Trophoblast cell (in vitro differentiated cells and primary cell): Measurements from ENCODE around the gene MAP2K5.

Experiments used
- DNase-seq, 2 donors: peaks; one replicate each; pipeline ENCODE4 v3.0.0-alpha.2; 2016
- H2AFZ ChIP-seq: 2 replicates; pipeline ENCODE4 v1.6.1; 2013; ENCODE audit warnings: low read length, moderate library complexity, mild to moderate bottlenecking; ENCODE audit not compliant: insufficient read depth, poor library complexity
- H2AK5ac ChIP-seq: 2 replicates; pipeline ENCODE4 v1.6.1; 2013; ENCODE audit warnings: mild to moderate bottlenecking, low read length
- H2BK120ac ChIP-seq: 2 replicates; pipeline ENCODE4 v1.6.1; 2013; ENCODE audit warnings: low read length, mild to moderate bottlenecking, moderate library complexity; ENCODE audit not compliant: insufficient read depth, poor library complexity
- H2BK12ac ChIP-seq: 2 replicates; pipeline ENCODE4 v1.6.1; 2013; ENCODE audit warnings: mild to moderate bottlenecking, low read length, moderate library complexity
- H2BK5ac ChIP-seq: 2 replicates; pipeline ENCODE4 v1.6.1; 2013; ENCODE audit warnings: low read length, low read depth, moderate library complexity, mild to moderate bottlenecking; ENCODE audit not compliant: poor library complexity
- H3K14ac ChIP-seq: 2 replicates; pipeline ENCODE4 v1.6.1; 2013; ENCODE audit warnings: mild to moderate bottlenecking, low read length
- H3K18ac ChIP-seq: 2 replicates; pipeline ENCODE4 v1.6.1; 2013; ENCODE audit warnings: mild to moderate bottlenecking, low read length
- H3K23ac ChIP-seq: 2 replicates; pipeline ENCODE4 v1.6.1; 2013; ENCODE audit warnings: low read length
- H3K27ac ChIP-seq: 2 replicates; pipeline ENCODE4 v1.5.1; 2013; ENCODE audit warnings: low read depth, mild to moderate bottlenecking, inconsistent platforms, low read length, moderate library complexity
- H3K27me3 ChIP-seq: 2 replicates; pipeline ENCODE4 v1.6.1; 2013; ENCODE audit warnings: inconsistent platforms, mild to moderate bottlenecking, low read length, moderate library complexity; ENCODE audit not compliant: insufficient read depth
- H3K36me3 ChIP-seq, 2 experiments: 1 replicate in 1 of 2; 2 replicates in 1 of 2; pipeline ENCODE4 v1.6.1; 2013; ENCODE audit warnings: low read length in 2 of 2, mild to moderate bottlenecking in 2 of 2, moderate library complexity in 1 of 2; ENCODE audit not compliant: insufficient read depth in 2 of 2, control insufficient read depth in 1 of 2
- H3K4ac ChIP-seq: 2 replicates; pipeline ENCODE4 v1.6.1; 2013; ENCODE audit warnings: low read depth, mild to moderate bottlenecking, low read length, moderate library complexity
- H3K4me1 ChIP-seq, 2 experiments: 1 replicate in 1 of 2; 2 replicates in 1 of 2; pipeline ENCODE4 v1.6.1; 2013; ENCODE audit warnings: low read length in 2 of 2, mild to moderate bottlenecking in 2 of 2, moderate library complexity in 1 of 2; ENCODE audit not compliant: insufficient read depth in 2 of 2, control insufficient read depth in 1 of 2
- H3K4me2 ChIP-seq: 2 replicates; pipeline ENCODE4 v1.6.1; 2013; ENCODE audit warnings: inconsistent platforms, mild to moderate bottlenecking, low read length, moderate library complexity
- H3K4me3 ChIP-seq: 2 replicates; pipeline ENCODE4 v1.5.1; 2013; ENCODE audit warnings: mild to moderate bottlenecking, low read depth, low read length, inconsistent platforms
- H3K79me1 ChIP-seq: one replicate; pipeline ENCODE4 v1.6.1; 2013; ENCODE audit warnings: low read length
- H3K79me2 ChIP-seq: 2 replicates; pipeline ENCODE4 v1.6.1; 2013; ENCODE audit warnings: low read length, mild to moderate bottlenecking; ENCODE audit not compliant: control insufficient read depth, insufficient read depth, poor library complexity
- H3K9ac ChIP-seq: 2 replicates; pipeline ENCODE4 v1.6.1; 2013; ENCODE audit warnings: mild to moderate bottlenecking, low read length
- H3K9me3 ChIP-seq: 2 replicates; pipeline ENCODE4 v1.6.1; 2013; ENCODE audit warnings: low read depth, mild to moderate bottlenecking, control low read depth, inconsistent platforms, low read length; ENCODE audit not compliant: insufficient read depth
- H4K12ac ChIP-seq: 2 replicates; pipeline ENCODE4 v1.6.1; 2013; ENCODE audit warnings: low read depth, mild to moderate bottlenecking, low read length, moderate library complexity
- H4K8ac ChIP-seq: 2 replicates; pipeline ENCODE4 v1.6.1; 2013; ENCODE audit warnings: low read depth, mild to moderate bottlenecking, low read length, moderate library complexity
- H4K91ac ChIP-seq: one replicate; pipeline ENCODE4 v1.6.1; 2013; ENCODE audit warnings: low read depth, mild to moderate bottlenecking, low read length, moderate library complexity
- WGBS: extraction: QIAGEN DNeasy Blood & Tissue Kit; methylation state at CpG from one replicate; pipeline ENCODE4 v1.1.7; 2013; ENCODE audit warnings: missing lambda C conversion rate; ENCODE audit not compliant: insufficient read length, insufficient coverage; ENCODE audit errors: extremely low coverage; 5-methylcytosine and 5-hydroxymethylcytosine counted together

MAP2K5 gene

GRCh38 chr15:67820992-67821783 lies 278.7 kb downstream of the MAP2K5 start:
- Histone ChIP-seq H2BK12ac (no peak overlapping the region), H4K12ac (no peak overlapping the region), H3K4me2 (peak overlapping the region; percentile 12), H3K4me3 (no peak overlapping the region), H3K4me1 (peaks cover 0 to 5% of the 10 kb centered on the region in 2 experiments), H3K27me3 (peaks cover 77% of the 10 kb centered on the region), H3K79me2 (no peaks in the 10 kb centered on the region), H2AFZ (no peak overlapping the region), H2BK5ac (no peak overlapping the region), H3K27ac (no peak overlapping the region), H3K23ac (no peak overlapping the region), H3K36me3 (no peaks in the 10 kb centered on the region), H3K9ac (no peak overlapping the region), H4K8ac (no peak overlapping the region), H2BK120ac (no peak overlapping the region), H3K9me3 (peaks cover 33% of the 10 kb centered on the region), H4K91ac (no peak overlapping the region), H3K79me1 (no peaks in the 10 kb centered on the region), H2AK5ac (no peak overlapping the region), H3K4ac (no peak overlapping the region), H3K18ac (no peak overlapping the region), H3K14ac (no peak overlapping the region)
- no CpG with 5 or more reads among the region's 39 CpGs for WGBS
- peak; percentile 11 to 54 for DNase-seq

- Histone ChIP-seq H2BK12ac (no peak overlapping the region), H4K8ac (no peak overlapping the region), H3K36me3 (no peaks in the 10 kb centered on the region), H3K4me1 (peaks cover 0 to 5% of the 10 kb centered on the region in 2 experiments), H3K23ac (no peak overlapping the region), H3K79me1 (no peaks in the 10 kb centered on the region), H3K18ac (no peak overlapping the region), H4K91ac (no peak overlapping the region), H3K27me3 (peaks cover 84% of the 10 kb centered on the region), H2AK5ac (no peak overlapping the region), H3K79me2 (no peaks in the 10 kb centered on the region), H3K27ac (no peak overlapping the region), H3K9me3 (peaks cover 37% of the 10 kb centered on the region), H3K9ac (no peak overlapping the region), H3K4me2 (no peak overlapping the region), H2BK5ac (no peak overlapping the region), H4K12ac (no peak overlapping the region), H2AFZ (no peak overlapping the region), H3K4ac (no peak overlapping the region), H2BK120ac (no peak overlapping the region), H3K4me3 (no peak overlapping the region), H3K14ac (no peak overlapping the region)
- DNase-seq = no peak
- no CpG with 5 or more reads among the region's 43 CpGs for WGBS
Observed at GRCh38 chr15:67821784-67822440, 279.4 kb downstream of the MAP2K5 start.

- no peak overlapping the region for H2BK5ac ChIP-seq
- no peak overlapping the region for H2BK120ac ChIP-seq
- H3K18ac ChIP-seq = no peak overlapping the region
- H3K9me3 ChIP-seq = peaks cover 37% of the 10 kb centered on the region
- DNase-seq = no peak
- no peak overlapping the region for H4K91ac ChIP-seq
- no CpG with 5 or more reads among the region's 46 CpGs for WGBS
- no peak overlapping the region for H4K12ac ChIP-seq
- H2AK5ac ChIP-seq = no peak overlapping the region
- H3K23ac ChIP-seq = no peak overlapping the region
- no peaks in the 10 kb centered on the region for H3K79me1 ChIP-seq
- no peak overlapping the region for H3K4ac ChIP-seq
- H3K9ac ChIP-seq = no peak overlapping the region
- H3K4me3 ChIP-seq = no peak overlapping the region
- H3K36me3 ChIP-seq = no peaks in the 10 kb centered on the region
- peak overlapping the region; percentile 57 for H3K4me2 ChIP-seq
- H4K8ac ChIP-seq = no peak overlapping the region
- peaks cover 93% of the 10 kb centered on the region for H3K27me3 ChIP-seq
- H3K79me2 ChIP-seq = no peaks in the 10 kb centered on the region
- H2BK12ac ChIP-seq = no peak overlapping the region
- H3K14ac ChIP-seq = no peak overlapping the region
- no peak overlapping the region for H3K27ac ChIP-seq
- H2AFZ ChIP-seq = no peak overlapping the region
- peaks cover 0 to 5% of the 10 kb centered on the region in 2 experiments for H3K4me1 ChIP-seq
Observed at GRCh38 chr15:67822537-67823313, 280.2 kb downstream of the MAP2K5 start.

GRCh38 chr15:67823314-67824196 lies 281.1 kb downstream of the MAP2K5 start:
- DNase-seq = no peak
- Histone ChIP-seq H2AK5ac (no peak overlapping the region), H3K14ac (no peak overlapping the region), H3K9me3 (peaks cover 37% of the 10 kb centered on the region), H3K4me1 (peaks cover 3 to 5% of the 10 kb centered on the region in 2 experiments), H3K18ac (no peak overlapping the region), H3K4me2 (peak overlapping the region; percentile 57), H3K4ac (no peak overlapping the region), H3K4me3 (no peak overlapping the region), H2BK12ac (no peak overlapping the region), H4K91ac (no peak overlapping the region), H3K9ac (no peak overlapping the region), H2AFZ (no peak overlapping the region), H3K27ac (no peak overlapping the region), H2BK5ac (no peak overlapping the region), H3K79me2 (no peaks in the 10 kb centered on the region), H3K27me3 (peaks cover 94% of the 10 kb centered on the region), H4K12ac (no peak overlapping the region), H3K36me3 (no peaks in the 10 kb centered on the region), H3K23ac (no peak overlapping the region), H4K8ac (no peak overlapping the region), H2BK120ac (no peak overlapping the region), H3K79me1 (no peaks in the 10 kb centered on the region)
- WGBS = no CpG with 5 or more reads among the region's 94 CpGs
